Endodermal cell (in vitro differentiated cells): ENCODE data around the gene NPTX1. TPM values are rescaled to one million over a fixed set of nuclear protein-coding genes. Genes with fewer than 3 reads are reported as not detected.

Experiments used
- DNase-seq: peaks from one replicate; pipeline ENCODE4 v3.0.0-alpha.2; 2017
- H3K27ac ChIP-seq: 2 replicates; pipeline ENCODE4 v1.5.1; 2013; ENCODE audit warnings: mild to moderate bottlenecking, low read depth, low read length, moderate library complexity
- H3K27me3 ChIP-seq: 2 replicates; pipeline ENCODE4 v1.6.1; 2013; ENCODE audit warnings: mild to moderate bottlenecking, low read length, moderate library complexity; ENCODE audit not compliant: insufficient read depth, control insufficient read depth, poor library complexity, severe bottlenecking
- H3K36me3 ChIP-seq: 2 replicates; pipeline ENCODE4 v1.7.0; 2013; ENCODE audit warnings: mild to moderate bottlenecking, low read length, moderate library complexity; ENCODE audit not compliant: control insufficient read depth, insufficient read depth
- H3K4me1 ChIP-seq: one replicate; pipeline ENCODE4 v1.7.0; 2013; ENCODE audit warnings: low read length; ENCODE audit not compliant: control insufficient read depth, insufficient read depth
- H3K4me3 ChIP-seq: 2 replicates; pipeline ENCODE4 v1.5.1; 2013; ENCODE audit warnings: mild to moderate bottlenecking, low read length, moderate library complexity
- H3K9ac ChIP-seq: 2 replicates; pipeline ENCODE4 v1.6.1; 2013; ENCODE audit warnings: mild to moderate bottlenecking, low read length, moderate library complexity; ENCODE audit not compliant: poor library complexity, severe bottlenecking; ENCODE audit errors: extremely low read depth
- H3K9me3 ChIP-seq: 2 replicates; pipeline ENCODE4 v1.6.1; 2013; ENCODE audit warnings: mild to moderate bottlenecking, low read length, moderate library complexity; ENCODE audit not compliant: control insufficient read depth
- H3K27ac Mint-ChIP-seq: 2 replicates; pipeline ENCODE4 v1.8.0; 2020; ENCODE audit warnings: mixed read lengths
- H3K27me3 Mint-ChIP-seq: 2 replicates; pipeline ENCODE4 v1.8.0; 2021; ENCODE audit warnings: mild to moderate bottlenecking, mixed read lengths; ENCODE audit not compliant: insufficient read depth
- H3K36me3 Mint-ChIP-seq: 2 replicates; pipeline ENCODE4 v1.8.0; 2020; ENCODE audit warnings: low read depth, mixed read lengths
- H3K4me1 Mint-ChIP-seq: 2 replicates; pipeline ENCODE4 v1.8.0; 2020; ENCODE audit warnings: mixed read lengths
- H3K4me3 Mint-ChIP-seq: 2 replicates; pipeline ENCODE4 v1.8.0; 2020; ENCODE audit warnings: mild to moderate bottlenecking, moderate library complexity, mixed read lengths
- H3K9me3 Mint-ChIP-seq: 2 replicates; pipeline ENCODE4 v1.8.0; 2020; ENCODE audit warnings: mild to moderate bottlenecking, mixed read lengths
- WGBS, 2 experiments: methylation state at CpG; one replicate each; pipeline versions ENCODE4 v1.1.5 to v1.1.7; 2013; ENCODE audit warnings: missing lambda C conversion rate in 2 of 2, mixed read lengths in 1 of 2; ENCODE audit not compliant: insufficient coverage in 1 of 2, insufficient read length in 1 of 2; 5-methylcytosine and 5-hydroxymethylcytosine counted together
- total RNA-seq, 2 donors: library from RNA; stranded (reverse); fragmentation: NEBNext Ultra II Directional in 1 of 2; extraction: Animal tissue kit (Norgen Biotek cat#: 25700) in 1 of 2; gene quantifications; 2 replicates in 1 of 2; 3 replicates in 1 of 2; pipeline ENCODE4 v1.2.1, GENCODE V29; 2021
- TF ChIP-seq, protein P1 (sequence below): fragments of 200-600 bp; sonication (generic); conservative IDR thresholded peaks from 2 replicates; pipeline ENCODE4 v1.5.0; 2021; ENCODE audit warnings: antibody characterized with exemption, mild to moderate bottlenecking

NPTX1 gene
- total RNA-seq, 2 donors from 2014 or later, result 0.24 to 2.3 TPM

DNA sequence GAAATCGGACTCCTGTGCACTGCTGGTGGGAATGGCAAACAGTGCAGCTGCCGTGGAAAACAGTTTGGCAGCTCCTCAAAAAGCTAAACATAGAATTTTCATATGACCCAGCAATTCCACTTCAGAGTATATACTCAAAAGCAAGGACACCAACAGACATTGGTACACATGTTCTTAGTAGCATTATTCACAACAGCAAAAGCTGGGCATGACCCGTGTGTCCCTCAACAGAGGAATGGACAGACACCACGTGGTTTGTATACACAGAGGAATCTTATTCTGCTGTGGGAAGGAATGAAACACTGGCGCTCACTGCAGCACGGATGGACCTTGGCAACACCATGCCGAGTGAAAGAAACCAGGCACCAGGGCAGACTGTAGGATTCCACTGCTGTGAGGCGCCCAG, 16.0 kb downstream of the NPTX1 start:
- peaks cover 5% of the 10 kb centered on the region for H3K4me1 Mint-ChIP-seq
- Histone ChIP-seq H3K9ac (no peak overlapping the region), H3K27me3 (peaks cover 51% of the 10 kb centered on the region), H3K9me3 (no peaks in the 10 kb centered on the region), H3K27ac (no peak overlapping the region), H3K4me3 (no peak overlapping the region), H3K4me1 (no peaks in the 10 kb centered on the region), H3K36me3 (no peaks in the 10 kb centered on the region)
- DNase-seq, result no peak
- 83 to 85% methylated on average over 7 to 8 of the region's 8 CpGs for WGBS, 2 experiments
- no peaks in the 10 kb centered on the region for H3K9me3 Mint-ChIP-seq
- H3K27me3 Mint-ChIP-seq, result peaks cover 66% of the 10 kb centered on the region
- H3K27ac Mint-ChIP-seq, result no peak overlapping the region
- no peak overlapping the region for H3K4me3 Mint-ChIP-seq
- TF ChIP-seq, protein P1, sequence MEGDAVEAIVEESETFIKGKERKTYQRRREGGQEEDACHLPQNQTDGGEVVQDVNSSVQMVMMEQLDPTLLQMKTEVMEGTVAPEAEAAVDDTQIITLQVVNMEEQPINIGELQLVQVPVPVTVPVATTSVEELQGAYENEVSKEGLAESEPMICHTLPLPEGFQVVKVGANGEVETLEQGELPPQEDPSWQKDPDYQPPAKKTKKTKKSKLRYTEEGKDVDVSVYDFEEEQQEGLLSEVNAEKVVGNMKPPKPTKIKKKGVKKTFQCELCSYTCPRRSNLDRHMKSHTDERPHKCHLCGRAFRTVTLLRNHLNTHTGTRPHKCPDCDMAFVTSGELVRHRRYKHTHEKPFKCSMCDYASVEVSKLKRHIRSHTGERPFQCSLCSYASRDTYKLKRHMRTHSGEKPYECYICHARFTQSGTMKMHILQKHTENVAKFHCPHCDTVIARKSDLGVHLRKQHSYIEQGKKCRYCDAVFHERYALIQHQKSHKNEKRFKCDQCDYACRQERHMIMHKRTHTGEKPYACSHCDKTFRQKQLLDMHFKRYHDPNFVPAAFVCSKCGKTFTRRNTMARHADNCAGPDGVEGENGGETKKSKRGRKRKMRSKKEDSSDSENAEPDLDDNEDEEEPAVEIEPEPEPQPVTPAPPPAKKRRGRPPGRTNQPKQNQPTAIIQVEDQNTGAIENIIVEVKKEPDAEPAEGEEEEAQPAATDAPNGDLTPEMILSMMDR, result no peak
- H3K36me3 Mint-ChIP-seq, result no peaks in the 10 kb centered on the region

DNA sequence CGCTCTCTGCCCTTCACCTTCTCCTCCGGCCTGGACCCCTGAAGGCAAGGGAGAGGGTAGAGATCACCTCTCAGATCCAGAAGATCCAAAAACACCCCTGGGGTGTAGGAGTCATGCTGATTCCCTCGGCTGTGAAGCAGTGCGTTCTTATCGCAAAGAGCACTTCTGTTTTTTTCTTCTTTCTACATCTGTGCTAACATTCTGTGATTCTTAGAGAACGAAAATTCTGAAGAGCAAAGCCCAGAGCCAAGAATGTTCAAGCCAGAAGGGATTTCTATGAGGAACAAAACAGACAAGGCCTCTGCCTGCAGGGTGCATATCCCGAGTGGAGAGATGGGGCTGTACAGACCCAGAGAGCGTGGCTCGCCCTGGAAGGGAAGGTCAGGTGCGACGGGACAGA, 17.2 kb downstream of the NPTX1 start:
- Histone ChIP-seq H3K4me3 (no peak overlapping the region), H3K27me3 (peaks cover 45% of the 10 kb centered on the region), H3K27ac (no peak overlapping the region), H3K9ac (no peak overlapping the region), H3K9me3 (no peaks in the 10 kb centered on the region), H3K4me1 (no peaks in the 10 kb centered on the region), H3K36me3 (no peaks in the 10 kb centered on the region)
- DNase-seq, result no peak
- TF ChIP-seq, protein P1, result no peak
- no peaks in the 10 kb centered on the region for H3K9me3 Mint-ChIP-seq
- WGBS, 2 experiments, result 83 to 88% methylated on average over 9 to 11 of the region's 11 CpGs
- peaks cover 58% of the 10 kb centered on the region for H3K27me3 Mint-ChIP-seq
- no peaks in the 10 kb centered on the region for H3K36me3 Mint-ChIP-seq
- no peak overlapping the region for H3K27ac Mint-ChIP-seq
- H3K4me3 Mint-ChIP-seq, result no peak overlapping the region
- peaks cover 7% of the 10 kb centered on the region for H3K4me1 Mint-ChIP-seq

DNA sequence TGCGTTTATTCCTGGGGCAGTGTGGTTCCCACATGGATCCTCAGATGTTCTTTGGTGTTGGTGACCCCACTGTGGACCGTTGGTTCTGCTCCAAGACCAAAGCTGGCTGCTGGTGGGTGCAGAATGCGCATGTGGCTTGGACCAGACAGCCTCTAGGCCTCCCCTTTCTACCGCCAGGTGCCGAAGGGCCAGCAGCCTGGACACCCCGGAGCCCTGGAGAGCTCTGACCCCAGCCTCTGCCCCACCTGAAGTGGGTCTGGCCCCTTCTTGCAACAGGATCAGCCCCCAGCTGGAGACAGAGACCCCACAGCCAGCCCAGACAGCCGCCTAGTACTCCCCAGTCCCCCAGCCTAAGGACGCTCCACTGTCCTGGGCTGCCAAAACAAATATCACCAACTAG, 18.4 kb downstream of the NPTX1 start:
- Histone ChIP-seq H3K36me3 (no peaks in the 10 kb centered on the region), H3K9me3 (no peaks in the 10 kb centered on the region), H3K27ac (no peak overlapping the region), H3K4me1 (no peaks in the 10 kb centered on the region), H3K4me3 (no peak overlapping the region), H3K27me3 (peaks cover 45% of the 10 kb centered on the region), H3K9ac (no peak overlapping the region)
- TF ChIP-seq, protein P1, result no peak
- Mint-ChIP-seq H3K27ac (no peak overlapping the region), H3K27me3 (peaks cover 57% of the 10 kb centered on the region), H3K4me3 (no peak overlapping the region), H3K4me1 (peaks cover 14% of the 10 kb centered on the region), H3K9me3 (no peaks in the 10 kb centered on the region), H3K36me3 (no peaks in the 10 kb centered on the region)
- no peak for DNase-seq
- 70 to 90% methylated on average over 2 to 8 of the region's 8 CpGs for WGBS, 2 experiments
